ENCODE results near the gene SLC38A1.

Gene SLC38A1

GRCh38 chr12:46265102-46265501 lies 3.7 kb downstream of the SLC38A1 start:
- Histone ChIP-seq H3K36me3 (ENCODE audit: insufficient read depth, insufficient read length, low read length) (peaks cover 8% of the 10 kb centered on the region), H3K4me3 (ENCODE audit: insufficient read length, low read depth) (no peak overlapping the region), H3K9me3 (ENCODE audit: insufficient read depth, low read length) (no peaks in the 10 kb centered on the region), H3K27me3 (ENCODE audit: insufficient read depth, insufficient read length) (no peaks in the 10 kb centered on the region), H3K9ac (ENCODE audit: insufficient read length, low read depth) (no peak overlapping the region), H3K4me1 (ENCODE audit: insufficient read depth, insufficient read length) (peaks cover 12% of the 10 kb centered on the region)
- DNase-seq (ENCODE audit: low read depth, low spot score) = no peak
- TF ChIP-seq SUZ12 (IDR thresholded peaks at IDR 0.05; ENCODE audit: extremely low read depth, insufficient read depth, insufficient read length) (no peak), ZNF274 (IDR thresholded peaks at IDR 0.05; ENCODE audit: low read depth, low read length) (no peak), YY1 (IDR thresholded peaks at IDR 0.05; ENCODE audit: insufficient read depth, insufficient read length) (no peak)

- Histone ChIP-seq H3K4me3 (ENCODE audit: insufficient read length, low read depth) (no peak overlapping the region), H3K9me3 (ENCODE audit: insufficient read depth, low read length) (no peaks in the 10 kb centered on the region), H3K9ac (ENCODE audit: insufficient read length, low read depth) (no peak overlapping the region), H3K36me3 (ENCODE audit: insufficient read depth, insufficient read length, low read length) (peaks cover 8% of the 10 kb centered on the region), H3K4me1 (ENCODE audit: insufficient read depth, insufficient read length) (peaks cover 12% of the 10 kb centered on the region), H3K27me3 (ENCODE audit: insufficient read depth, insufficient read length) (no peaks in the 10 kb centered on the region)
- no peak for DNase-seq (ENCODE audit: low read depth, low spot score)
- TF ChIP-seq SUZ12 (IDR thresholded peaks at IDR 0.05; ENCODE audit: extremely low read depth, insufficient read depth, insufficient read length) (no peak), YY1 (IDR thresholded peaks at IDR 0.05; ENCODE audit: insufficient read depth, insufficient read length) (no peak), ZNF274 (IDR thresholded peaks at IDR 0.05; ENCODE audit: low read depth, low read length) (no peak)
These were observed 4.8 kb downstream of the SLC38A1 start for GRCh38 chr12:46264057-46264456.

GRCh38 chr12:46263140-46264016 lies 5.5 kb downstream of the SLC38A1 start:
- peaks cover 12% of the 10 kb centered on the region for H3K4me1 ChIP-seq (ENCODE audit: insufficient read depth, insufficient read length)
- no peaks in the 10 kb centered on the region for H3K27me3 ChIP-seq (ENCODE audit: insufficient read depth, insufficient read length)
- no peak overlapping the region for H3K4me3 ChIP-seq (ENCODE audit: insufficient read length, low read depth)
- no peak for DNase-seq (ENCODE audit: low read depth, low spot score)
- H3K9ac ChIP-seq (ENCODE audit: insufficient read length, low read depth) = no peak overlapping the region
- no peaks in the 10 kb centered on the region for H3K9me3 ChIP-seq (ENCODE audit: insufficient read depth, low read length)
- peaks cover 8% of the 10 kb centered on the region for H3K36me3 ChIP-seq (ENCODE audit: insufficient read depth, insufficient read length, low read length)
- TF ChIP-seq ZNF274 (IDR thresholded peaks at IDR 0.05; ENCODE audit: low read depth, low read length) (no peak), SUZ12 (IDR thresholded peaks at IDR 0.05; ENCODE audit: extremely low read depth, insufficient read depth, insufficient read length) (no peak), YY1 (IDR thresholded peaks at IDR 0.05; ENCODE audit: insufficient read depth, insufficient read length) (no peak)

- no peaks in the 10 kb centered on the region for H3K9me3 ChIP-seq (ENCODE audit: insufficient read depth, low read length)
- no peak overlapping the region for H3K4me3 ChIP-seq (ENCODE audit: insufficient read length, low read depth)
- no peak for DNase-seq (ENCODE audit: low read depth, low spot score)
- H3K36me3 ChIP-seq (ENCODE audit: insufficient read depth, insufficient read length, low read length) = peaks cover 16% of the 10 kb centered on the region
- no peak overlapping the region for H3K9ac ChIP-seq (ENCODE audit: insufficient read length, low read depth)
- H3K27me3 ChIP-seq (ENCODE audit: insufficient read depth, insufficient read length) = no peaks in the 10 kb centered on the region
- TF ChIP-seq SUZ12 (IDR thresholded peaks at IDR 0.05; ENCODE audit: extremely low read depth, insufficient read depth, insufficient read length) (no peak), YY1 (IDR thresholded peaks at IDR 0.05; ENCODE audit: insufficient read depth, insufficient read length) (no peak), ZNF274 (IDR thresholded peaks at IDR 0.05; ENCODE audit: low read depth, low read length) (no peak)
- peaks cover 12% of the 10 kb centered on the region for H3K4me1 ChIP-seq (ENCODE audit: insufficient read depth, insufficient read length)
These were observed 7.2 kb downstream of the SLC38A1 start for GRCh38 chr12:46261646-46262045.

- Histone ChIP-seq H3K9me3 (ENCODE audit: insufficient read depth, low read length) (no peaks in the 10 kb centered on the region), H3K4me3 (ENCODE audit: insufficient read length, low read depth) (no peak overlapping the region), H3K36me3 (ENCODE audit: insufficient read depth, insufficient read length, low read length) (peaks cover 21% of the 10 kb centered on the region), H3K9ac (ENCODE audit: insufficient read length, low read depth) (no peak overlapping the region), H3K4me1 (ENCODE audit: insufficient read depth, insufficient read length) (peaks cover 12% of the 10 kb centered on the region), H3K27me3 (ENCODE audit: insufficient read depth, insufficient read length) (no peaks in the 10 kb centered on the region)
- no peak for DNase-seq (ENCODE audit: low read depth, low spot score)
- no peak for TF ChIP-seq YY1 (IDR thresholded peaks at IDR 0.05; ENCODE audit: insufficient read depth, insufficient read length)
- no peak for TF ChIP-seq SUZ12 (IDR thresholded peaks at IDR 0.05; ENCODE audit: extremely low read depth, insufficient read depth, insufficient read length)
- TF ChIP-seq ZNF274 (IDR thresholded peaks at IDR 0.05; ENCODE audit: low read depth, low read length) = no peak
These were observed 7.8 kb downstream of the SLC38A1 start for GRCh38 chr12:46260913-46261476.

GRCh38 chr12:46260124-46260912 lies 8.5 kb downstream of the SLC38A1 start:
- Histone ChIP-seq H3K27me3 (ENCODE audit: insufficient read depth, insufficient read length) (no peaks in the 10 kb centered on the region), H3K9ac (ENCODE audit: insufficient read length, low read depth) (no peak overlapping the region), H3K9me3 (ENCODE audit: insufficient read depth, low read length) (no peaks in the 10 kb centered on the region), H3K4me3 (ENCODE audit: insufficient read length, low read depth) (no peak overlapping the region), H3K4me1 (ENCODE audit: insufficient read depth, insufficient read length) (peaks cover 12% of the 10 kb centered on the region), H3K36me3 (ENCODE audit: insufficient read depth, insufficient read length, low read length) (peaks cover 21% of the 10 kb centered on the region)
- no peak for TF ChIP-seq YY1 (IDR thresholded peaks at IDR 0.05; ENCODE audit: insufficient read depth, insufficient read length)
- no peak for TF ChIP-seq SUZ12 (IDR thresholded peaks at IDR 0.05; ENCODE audit: extremely low read depth, insufficient read depth, insufficient read length)
- TF ChIP-seq ZNF274 (IDR thresholded peaks at IDR 0.05; ENCODE audit: low read depth, low read length) = no peak
- DNase-seq (ENCODE audit: low read depth, low spot score) = no peak
